Measurements from ENCODE around the gene TRIM8.

DNA sequence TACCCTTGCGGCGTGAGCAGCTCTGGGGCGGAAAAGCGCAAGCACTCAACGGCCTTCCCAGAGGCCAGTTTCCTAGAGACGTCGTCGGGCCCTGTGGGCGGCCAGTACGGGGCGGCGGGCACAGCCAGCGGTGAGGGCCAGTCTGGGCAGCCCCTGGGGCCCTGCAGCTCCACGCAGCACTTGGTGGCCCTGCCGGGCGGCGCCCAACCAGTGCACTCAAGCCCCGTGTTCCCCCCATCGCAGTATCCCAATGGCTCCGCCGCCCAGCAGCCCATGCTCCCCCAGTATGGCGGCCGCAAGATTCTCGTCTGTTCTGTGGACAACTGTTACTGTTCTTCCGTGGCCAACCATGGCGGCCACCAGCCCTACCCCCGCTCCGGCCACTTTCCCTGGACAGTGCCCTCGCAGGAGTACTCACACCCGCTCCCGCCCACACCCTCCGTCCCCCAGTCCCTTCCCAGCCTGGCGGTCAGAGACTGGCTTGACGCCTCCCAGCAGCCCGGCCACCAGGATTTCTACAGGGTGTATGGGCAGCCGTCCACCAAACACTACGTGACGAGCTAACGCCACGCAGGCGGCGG is 12.6 kb downstream of the TRIM8 start:
- no peak for TF ChIP-seq CTCF (IDR thresholded peaks at IDR 0.05)
- TF ChIP-seq EZH2 (IDR thresholded peaks at IDR 0.05; ENCODE audit: borderline replicate concordance, insufficient read depth, low read depth, low read length, poor library complexity, severe bottlenecking) = no peak
